Activated T-helper 1 cell treated with anti-CD3 and anti-CD28 coated beads, Interleukin-12 subunit alpha, Interleukin-12 subunit beta, Interleukin-2, Interleukin-4 antibody, amounts not matched to agents 30 ng/mL and 10 ng/mL and 1 ng/mL, durations not matched to agents 14 hours and 24 hours and 36 hours (primary cell): ENCODE results near the gene TMEM185B. TPM values are rescaled to one million over a fixed set of nuclear protein-coding genes. Genes with fewer than 3 reads are reported as not detected.
"Not testable (repeated sequence)": the region's sequence is repeated elsewhere in the genome, so short reads cannot be mapped to it uniquely, and the experiment has no call there.

ENCODE experiments used
- DNase-seq: peaks from one replicate; pipeline ENCODE4 v3.0.0; 2021; ENCODE audit warnings: low spot score
- H3K27ac Mint-ChIP-seq: one replicate; pipeline ENCODE4 v1.8.0; 2021; ENCODE audit warnings: mild to moderate bottlenecking, mixed read lengths
- H3K27me3 Mint-ChIP-seq: one replicate; pipeline ENCODE4 v1.8.0; 2022; ENCODE audit warnings: mild to moderate bottlenecking, moderate library complexity, mixed read lengths; ENCODE audit not compliant: insufficient read depth
- H3K36me3 Mint-ChIP-seq: one replicate; pipeline ENCODE4 v1.8.0; 2021; ENCODE audit warnings: low read depth, mixed read lengths
- H3K4me1 Mint-ChIP-seq: one replicate; pipeline ENCODE4 v1.8.0; 2021; ENCODE audit warnings: low read depth, mixed read lengths
- H3K4me3 Mint-ChIP-seq: one replicate; pipeline ENCODE4 v1.8.0; 2021; ENCODE audit warnings: mild to moderate bottlenecking, moderate library complexity, mixed read lengths
- H3K9me3 Mint-ChIP-seq: one replicate; pipeline ENCODE4 v1.8.0; 2021; ENCODE audit warnings: mixed read lengths
- intact Hi-C: fragments of 100-400 bp; cut with micrococcal nuclease; formaldehyde crosslinking; loops from one replicate; pipeline ENCODE4 v1.15.1; 2024
- total RNA-seq: library from RNA; stranded (reverse); gene quantifications from 2 replicates; pipeline ENCODE4 v1.2.3, GENCODE V29; 2022

The TMEM185B gene
- total RNA-seq, 1 donor from 2014 or later: 47.9 TPM

DNA sequence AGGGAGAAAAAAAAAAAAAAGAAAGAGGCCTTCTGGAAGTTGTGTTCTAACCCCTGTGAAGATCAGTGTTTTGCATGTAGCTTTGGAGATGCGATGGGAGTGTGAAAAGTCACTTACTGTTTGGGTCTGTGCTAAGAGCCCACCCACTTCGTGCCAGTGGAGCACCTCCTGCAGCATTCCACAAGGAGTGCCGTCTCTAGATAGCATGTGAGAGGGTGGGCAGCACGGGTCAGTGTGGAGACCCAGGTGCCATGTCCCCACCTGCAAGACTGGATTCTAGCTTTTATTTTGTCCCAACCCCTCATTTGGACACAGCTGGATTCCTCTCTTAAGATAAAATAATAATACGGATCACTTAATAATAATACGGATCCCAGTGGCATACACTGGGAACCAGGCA, 12.5 kb upstream of the TMEM185B start:
- DNase-seq: no peak
- Mint-ChIP-seq H3K36me3 (peaks cover 3% of the 10 kb centered on the region), H3K27me3 (no peaks in the 10 kb centered on the region), H3K9me3 (no peaks in the 10 kb centered on the region), H3K27ac (no peak overlapping the region), H3K4me3 (no peak overlapping the region), H3K4me1 (peaks cover 35% of the 10 kb centered on the region)
- intact Hi-C loops: no loop called here

DNA sequence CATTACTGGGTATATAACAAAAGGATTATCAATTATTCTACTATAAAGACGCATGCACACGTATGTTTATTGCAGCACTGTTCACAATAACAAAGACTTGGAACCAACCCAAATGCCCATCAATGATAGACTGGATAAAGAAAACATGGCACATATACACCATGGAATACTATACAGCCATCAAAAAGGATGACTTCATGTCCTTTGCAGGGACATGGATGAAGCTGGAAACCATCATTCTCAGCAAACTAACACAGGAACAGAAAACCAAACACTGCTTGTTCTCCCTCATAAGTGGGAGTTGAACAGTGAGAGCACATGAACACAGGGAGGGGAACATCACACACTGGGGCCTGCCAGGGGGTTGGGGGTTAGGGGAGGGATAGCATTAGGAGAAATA, 12.0 kb upstream of the TMEM185B start:
- H3K4me3 Mint-ChIP-seq, intact Hi-C loops: not testable (repeated sequence)

DNA sequence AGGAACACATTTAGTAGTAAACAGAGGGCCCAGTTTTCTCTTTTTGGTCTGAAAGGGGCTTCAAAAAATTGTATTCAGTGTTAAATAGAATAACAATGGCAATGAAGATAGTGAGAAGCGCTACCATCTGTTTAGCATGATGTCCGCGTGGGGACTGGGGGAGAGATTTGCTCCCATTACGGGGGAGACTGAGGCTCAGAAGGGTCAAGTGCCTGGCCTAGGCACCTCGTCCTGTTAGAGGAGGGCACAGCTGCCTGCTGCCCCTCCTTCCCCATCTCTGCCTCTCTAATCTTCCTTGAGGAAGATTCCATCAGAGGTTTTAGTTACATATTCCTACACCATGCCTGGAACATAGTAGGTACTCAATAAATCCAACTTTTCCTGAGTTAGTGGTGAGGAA, 10.1 kb upstream of the TMEM185B start:
- Mint-ChIP-seq H3K27me3 (no peaks in the 10 kb centered on the region), H3K4me1 (peaks cover 52% of the 10 kb centered on the region), H3K9me3 (no peaks in the 10 kb centered on the region), H3K36me3 (peaks cover 14% of the 10 kb centered on the region), H3K27ac (peak overlapping the region; percentile 98), H3K4me3 (peak overlapping the region; percentile 21)
- intact Hi-C loops: loop anchor here (2.0 to 5.0 kb wide), 4 partner anchors 56 to 866 kb away; partner anchors contain the start of genes C2orf76, DBI and EPB41L5
- DNase-seq: no peak

More for the DNA sequence above, 12.0 kb upstream of the TMEM185B start:
- H3K9me3 Mint-ChIP-seq, H3K27ac Mint-ChIP-seq, DNase-seq, H3K27me3 Mint-ChIP-seq, H3K36me3 Mint-ChIP-seq: not testable (repeated sequence)
- peaks cover 40% of the 10 kb centered on the region for H3K4me1 Mint-ChIP-seq

DNA sequence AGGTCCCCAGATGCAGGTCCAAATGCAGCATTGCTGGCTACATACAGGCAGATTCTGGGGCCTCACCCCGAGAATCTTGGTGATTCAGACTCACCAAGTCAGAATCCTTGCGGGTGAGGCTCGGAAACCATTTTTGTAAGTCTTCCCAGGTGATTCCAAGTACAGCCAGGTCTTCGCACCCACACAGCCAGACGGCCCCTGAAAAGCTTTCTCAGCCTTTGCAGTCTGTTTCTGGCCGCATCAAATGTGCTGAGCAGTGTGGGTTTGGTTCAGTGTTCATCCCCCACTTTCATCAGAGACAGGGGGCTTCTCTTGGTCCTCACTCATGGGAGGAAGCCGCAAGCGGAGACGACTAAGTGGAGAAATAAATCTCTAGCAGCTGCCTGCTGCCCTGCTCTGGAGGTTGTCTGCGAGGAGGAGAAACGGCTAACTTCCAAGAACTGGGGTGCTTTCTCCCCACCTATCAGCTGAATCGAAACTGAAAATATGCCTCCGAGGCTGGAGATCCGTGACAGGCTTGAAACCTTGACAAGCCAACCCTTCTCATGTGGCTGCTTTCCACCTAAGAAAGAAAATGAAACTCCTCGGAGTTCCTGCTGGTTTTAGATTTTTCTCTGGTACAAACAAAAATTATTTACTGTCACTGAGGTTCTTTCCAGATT, 8.9 kb upstream of the TMEM185B start:
- Mint-ChIP-seq H3K4me3 (peak overlapping the region; percentile 91), H3K27me3 (no peaks in the 10 kb centered on the region), H3K27ac (peak overlapping the region; percentile 98), H3K9me3 (no peaks in the 10 kb centered on the region), H3K36me3 (peaks cover 14% of the 10 kb centered on the region), H3K4me1 (peaks cover 59% of the 10 kb centered on the region)
- intact Hi-C loops: loop anchor here (1.0 to 5.0 kb wide), 10 partner anchors 9 to 865 kb away; partner anchors contain the start of genes C2orf76, DBI, EPB41L5 and RALB
- peak; percentile 81 for DNase-seq

DNA sequence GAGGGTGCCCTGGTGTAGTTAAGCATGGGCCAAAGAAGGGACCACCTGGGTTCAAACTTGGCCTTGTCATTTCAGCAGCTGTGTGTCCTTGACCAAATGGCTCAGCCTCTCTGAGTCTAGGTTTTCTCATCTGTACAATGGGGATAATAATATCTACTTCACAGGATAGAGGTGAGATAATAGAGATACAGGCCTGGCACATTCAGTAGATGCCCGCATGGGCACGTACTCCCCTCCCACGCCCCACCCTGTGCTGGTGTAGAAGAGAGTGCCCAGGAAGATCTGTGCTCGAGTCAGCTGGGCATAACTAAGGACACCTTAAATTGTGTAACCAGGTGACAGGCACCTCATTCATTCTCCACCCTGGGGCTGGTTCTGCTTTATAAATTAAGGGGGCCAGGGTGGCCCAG, 8.4 kb upstream of the TMEM185B start:
- Mint-ChIP-seq H3K27me3 (no peaks in the 10 kb centered on the region), H3K36me3 (peaks cover 14% of the 10 kb centered on the region), H3K4me1 (peaks cover 64% of the 10 kb centered on the region), H3K4me3 (peak overlapping the region; percentile 91), H3K27ac (peak overlapping the region; percentile 98), H3K9me3 (no peaks in the 10 kb centered on the region)
- no peak for DNase-seq
- intact Hi-C loops: loop anchor here (5.0 kb wide), 3 partner anchors 219 to 864 kb away; partner anchors contain the start of genes C2orf76, DBI and EPB41L5

DNA sequence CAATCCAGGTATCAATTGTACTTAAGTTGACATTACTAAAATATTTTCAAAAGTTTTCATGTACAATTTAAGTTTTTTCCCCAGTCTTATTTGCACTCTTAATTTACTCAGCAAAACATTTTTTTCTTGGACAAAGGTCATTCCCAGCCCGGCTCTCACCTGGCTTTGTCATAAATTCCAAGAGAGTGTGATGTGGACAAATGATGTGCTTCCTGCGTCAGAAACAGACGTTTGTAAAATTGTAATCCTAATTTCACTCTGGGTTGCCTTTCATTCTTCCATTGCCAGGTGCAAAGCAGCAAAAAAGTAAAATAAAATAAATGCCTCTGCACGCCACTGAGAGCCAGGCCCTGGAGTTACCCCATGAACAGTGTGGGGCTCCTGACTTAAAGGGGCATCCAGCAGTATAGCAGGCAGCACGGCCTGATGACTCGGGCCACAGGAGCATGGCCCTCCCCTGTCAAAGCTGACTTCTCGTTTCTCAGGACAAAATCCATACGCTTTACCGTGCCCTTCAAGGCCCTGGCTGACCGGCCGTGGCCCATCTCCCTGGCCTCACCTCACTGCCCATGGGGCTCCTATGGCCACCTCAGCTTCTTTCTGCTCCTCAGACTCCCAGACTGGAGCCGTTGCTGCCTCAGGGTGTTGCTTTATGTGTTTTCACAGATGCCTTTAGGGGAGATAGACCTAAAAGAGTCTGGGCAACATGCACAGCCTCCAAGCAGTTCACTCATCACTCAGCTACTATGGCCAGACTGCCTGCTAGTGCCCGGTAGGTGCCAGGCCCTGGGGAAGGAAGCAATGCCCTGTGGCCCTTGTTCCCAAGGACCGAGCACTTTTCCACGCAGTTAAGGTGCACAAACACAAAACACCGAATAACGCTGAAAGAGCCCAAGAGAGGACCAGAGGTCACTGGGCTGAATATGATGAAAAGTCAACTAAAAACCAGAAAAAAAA, 7.6 kb upstream of the TMEM185B start:
- Mint-ChIP-seq H3K9me3 (no peaks in the 10 kb centered on the region), H3K36me3 (peaks cover 14% of the 10 kb centered on the region), H3K27me3 (no peaks in the 10 kb centered on the region), H3K4me1 (peaks cover 71% of the 10 kb centered on the region), H3K4me3 (peak overlapping the region; percentile 91), H3K27ac (peak overlapping the region; percentile 98)
- DNase-seq: no peak
- intact Hi-C loops: loop anchor here (5.0 kb wide), 3 partner anchors 218 to 863 kb away; partner anchors contain the start of genes C2orf76, DBI and EPB41L5

DNA sequence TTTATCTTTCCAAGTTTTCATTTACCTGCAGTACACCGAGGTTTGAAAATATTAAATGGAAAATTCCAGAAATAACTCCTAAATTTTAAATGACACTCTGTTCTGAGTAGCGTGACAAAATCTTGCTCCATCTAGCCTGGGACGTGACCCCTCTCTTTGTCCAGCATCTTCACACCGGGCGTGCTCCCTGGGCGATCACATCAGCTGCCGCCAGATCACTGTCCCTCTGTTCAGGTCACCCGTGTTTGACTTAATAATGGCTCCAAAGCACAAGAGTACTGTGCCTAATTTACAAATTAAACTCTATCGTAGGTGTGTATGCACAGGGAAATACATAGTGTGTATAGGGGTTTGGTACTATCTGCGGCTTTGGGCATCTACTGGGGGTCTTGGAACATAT, 6.1 kb upstream of the TMEM185B start:
- peak overlapping the region; percentile 78 for H3K27ac Mint-ChIP-seq
- peak overlapping the region; percentile 82 for H3K4me3 Mint-ChIP-seq
- H3K27me3 Mint-ChIP-seq: no peaks in the 10 kb centered on the region
- intact Hi-C loops: no loop called here
- H3K9me3 Mint-ChIP-seq: no peaks in the 10 kb centered on the region
- H3K36me3 Mint-ChIP-seq: peaks cover 11% of the 10 kb centered on the region
- no peak for DNase-seq
- H3K4me1 Mint-ChIP-seq: peaks cover 79% of the 10 kb centered on the region

DNA sequence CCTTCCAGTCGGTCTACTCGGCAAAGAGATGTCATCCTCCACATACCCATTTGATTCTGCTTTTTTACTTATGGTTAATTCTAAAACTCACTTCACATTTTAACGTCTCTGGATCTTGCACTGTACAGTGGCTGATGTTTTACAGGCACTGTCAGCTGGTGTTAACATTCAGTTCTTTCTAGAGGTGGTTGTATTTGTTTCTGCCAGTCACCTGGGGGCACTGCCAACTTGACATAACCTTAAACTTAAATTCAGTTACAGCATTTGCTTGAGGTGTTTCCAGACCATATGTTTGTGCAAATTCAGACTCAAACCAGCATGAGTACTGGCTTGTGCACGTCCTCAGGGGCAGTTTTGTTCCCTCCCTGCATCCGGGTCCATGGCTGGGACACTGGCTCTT, 5.3 kb upstream of the TMEM185B start:
- Mint-ChIP-seq H3K4me1 (peaks cover 85% of the 10 kb centered on the region), H3K27ac (peak overlapping the region; percentile 70), H3K27me3 (no peaks in the 10 kb centered on the region), H3K36me3 (peaks cover 11% of the 10 kb centered on the region), H3K4me3 (peak overlapping the region; percentile 82), H3K9me3 (no peaks in the 10 kb centered on the region)
- no peak for DNase-seq
- intact Hi-C loops: no loop called here

DNA sequence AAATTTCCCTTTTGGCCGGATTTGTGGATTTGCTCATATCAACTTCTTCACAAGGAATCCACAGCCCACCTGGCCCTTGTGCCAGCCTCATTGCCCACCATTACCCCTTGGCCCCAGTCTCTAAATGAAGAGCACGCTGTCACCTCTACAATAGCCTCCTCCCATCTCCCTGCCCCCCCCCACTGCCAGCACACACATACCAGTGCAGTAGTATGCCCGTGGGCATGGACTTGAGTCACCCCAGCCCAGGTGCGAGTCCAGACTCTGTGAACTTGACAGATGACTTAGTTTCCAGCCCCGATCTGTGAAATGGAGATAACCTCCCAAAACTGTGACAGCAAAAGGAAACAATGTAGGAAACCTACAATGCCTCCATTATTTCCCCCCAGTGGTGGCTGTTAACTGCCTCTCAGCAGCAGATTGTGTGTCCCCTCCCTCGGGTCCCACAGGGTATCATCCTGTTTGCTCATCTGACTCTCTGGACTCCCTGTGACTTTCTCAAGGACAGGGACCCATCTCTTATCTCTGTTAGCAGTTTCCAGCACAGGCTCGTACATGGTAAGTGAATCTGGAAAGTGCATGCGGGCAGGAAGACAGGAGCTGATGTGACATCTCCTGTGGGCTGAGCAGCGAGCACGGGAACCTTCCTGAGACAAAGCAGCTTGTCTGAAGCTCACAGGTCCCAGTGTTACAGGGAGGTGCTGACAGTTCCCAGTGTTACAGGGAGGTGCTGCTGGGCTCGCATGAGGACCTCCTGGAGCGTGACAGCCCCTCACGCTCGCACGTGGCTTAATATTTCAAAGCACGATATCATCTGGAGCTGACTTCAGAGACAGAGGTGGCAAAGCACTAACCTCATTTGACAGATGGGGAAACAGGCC, 4.2 kb upstream of the TMEM185B start:
- Mint-ChIP-seq H3K27me3 (peaks cover under 1% of the 10 kb centered on the region), H3K4me1 (peaks cover 76% of the 10 kb centered on the region), H3K27ac (peak overlapping the region; percentile 70), H3K9me3 (no peaks in the 10 kb centered on the region), H3K36me3 (peaks cover 13% of the 10 kb centered on the region), H3K4me3 (peak overlapping the region; percentile 49)
- DNase-seq: no peak
- intact Hi-C loops: no loop called here

DNA sequence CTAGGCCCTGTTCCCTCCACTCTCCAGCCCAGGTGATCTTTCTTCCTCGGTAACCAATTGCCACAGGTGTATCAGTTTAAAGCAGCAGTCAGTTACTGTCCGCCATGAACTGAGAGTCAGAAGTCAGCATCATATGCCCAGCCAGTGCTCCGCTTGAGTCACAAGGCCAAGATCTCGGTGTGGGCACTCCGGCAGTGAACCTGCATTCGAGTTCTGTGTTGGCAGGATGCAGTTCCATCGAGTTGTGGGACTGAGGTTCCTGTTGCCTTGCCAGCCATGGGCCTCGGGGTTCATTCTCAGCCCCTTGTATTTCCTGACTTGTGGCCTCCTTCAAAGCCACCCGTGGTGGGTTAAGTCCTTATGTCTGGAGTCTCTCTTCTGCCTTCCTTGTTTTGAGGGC, 3.1 kb upstream of the TMEM185B start:
- intact Hi-C loops: no loop called here
- H3K36me3 Mint-ChIP-seq: peaks cover 22% of the 10 kb centered on the region
- peak overlapping the region; percentile 7 for H3K27ac Mint-ChIP-seq
- no peaks in the 10 kb centered on the region for H3K9me3 Mint-ChIP-seq
- peaks cover 2% of the 10 kb centered on the region for H3K27me3 Mint-ChIP-seq
- H3K4me3 Mint-ChIP-seq: peak overlapping the region; percentile 3
- DNase-seq: no peak
- H3K4me1 Mint-ChIP-seq: peaks cover 80% of the 10 kb centered on the region

DNA sequence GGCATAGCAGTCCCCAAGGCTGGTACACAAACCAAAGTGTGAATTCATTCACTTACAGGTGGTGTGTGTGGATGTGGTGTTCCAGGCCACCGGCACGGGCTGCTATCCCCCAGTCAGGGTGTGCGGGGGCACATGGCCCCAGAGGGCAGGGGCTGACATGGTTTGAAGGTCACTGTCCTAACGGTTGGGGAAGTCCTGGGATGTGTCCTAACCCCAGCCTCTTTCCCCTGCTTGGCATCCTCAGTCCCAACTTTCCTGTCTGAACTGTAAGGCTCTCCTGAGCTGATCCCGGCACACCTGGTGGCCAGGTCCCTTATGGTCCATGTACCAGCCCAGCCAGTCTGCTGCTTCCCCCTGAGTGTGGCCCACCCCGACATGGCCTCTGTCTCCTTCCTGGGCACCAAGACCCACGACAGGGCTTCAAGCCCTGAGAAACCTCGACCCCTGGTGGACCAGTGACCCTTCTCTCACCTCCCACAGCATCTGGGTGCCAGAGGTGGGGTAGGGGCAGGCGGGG, 2.4 kb upstream of the TMEM185B start:
- Mint-ChIP-seq H3K9me3 (no peaks in the 10 kb centered on the region), H3K27me3 (peaks cover 2% of the 10 kb centered on the region), H3K27ac (peak overlapping the region; percentile 7), H3K36me3 (peaks cover 29% of the 10 kb centered on the region), H3K4me3 (no peak overlapping the region), H3K4me1 (peaks cover 80% of the 10 kb centered on the region)
- intact Hi-C loops: no loop called here
- no peak for DNase-seq
